GM12878 (cell line): ENCODE data around the gene ACOX1. TPM values are rescaled to one million over a fixed set of nuclear protein-coding genes. Genes with fewer than 3 reads are reported as not detected.

Experiments used
- ATAC-seq: fragments of 200-7000 bp; cut with Tn5 transposase; 3 replicates; pipeline ENCODE4 v1.9.1; 2020; ENCODE audit warnings: mild to moderate bottlenecking, moderate library complexity
- BruUV-seq: library from RNA; stranded (reverse); fragments of 400-500 nt; replicated peaks from 2 replicates; lab custom pipeline; 2021; lab: Mats Ljungman, UMichigan
- CTCF ChIA-PET: fragments of 300-600 bp; sonication (Branson Sonifier 250); formaldehyde crosslinking; extraction: SDS; loops from one replicate; lab custom pipeline; 2021; ENCODE audit warnings: inconsistent platforms; lab: Yijun Ruan, JAX
- POLR2A ChIA-PET: fragments of 350-600 bp; formaldehyde crosslinking; extraction: SDS; loops from one replicate; lab custom pipeline; 2021; ENCODE audit warnings: inconsistent platforms; lab: Charles Lee
- RAD21 ChIA-PET: fragments of 300-600 bp; sonication (Branson Sonifier 250); formaldehyde crosslinking; loops from one replicate; lab custom pipeline; 2023; ENCODE audit warnings: antibody characterized with exemption; ENCODE audit not compliant: unreplicated experiment; lab: Charles Lee
- SMC1A ChIA-PET: fragments of 300-600 bp; sonication (Branson Sonifier 250); formaldehyde crosslinking; loops from one replicate; lab custom pipeline; 2023; ENCODE audit not compliant: unreplicated experiment, uncharacterized antibody; lab: Charles Lee
- DNase-seq: peaks from one replicate; pipeline ENCODE4 v3.0.0-alpha.2; 2011; ENCODE audit warnings: low read depth, low spot score
- FAIRE-seq: peaks from 3 replicates; lab custom pipeline; 2011; peaks lifted over from hg19 to GRCh38; lab: Jason Lieb, UNC
- H2AFZ ChIP-seq: 2 replicates; pipeline ENCODE4 v1.6.0; 2011; ENCODE audit warnings: low read depth, low read length, control low read depth; ENCODE audit not compliant: control insufficient read depth
- H3K27ac ChIP-seq: 2 replicates; pipeline ENCODE4 v1.5.1; 2011; ENCODE audit warnings: control low read depth; ENCODE audit not compliant: control insufficient read depth, insufficient read depth
- H3K27me3 ChIP-seq, 2 experiments: replicated peaks in 1 of 2; 2 replicates each; pipeline versions ENCODE4 v1.6.0 to v1.6.1; 2011; ENCODE audit warnings: low read length in 1 of 2; ENCODE audit not compliant: control insufficient read depth in 2 of 2, insufficient read depth in 2 of 2
- H3K36me3 ChIP-seq, 2 experiments: 2 replicates each; pipeline ENCODE4 v1.5.1; 2011; ENCODE audit warnings: low read length in 1 of 2; ENCODE audit not compliant: control insufficient read depth in 2 of 2, insufficient read depth in 2 of 2
- H3K4me1 ChIP-seq: 2 replicates; pipeline ENCODE4 v1.6.1; 2011; ENCODE audit warnings: mild to moderate bottlenecking, low read length, moderate library complexity, mixed read lengths; ENCODE audit not compliant: control insufficient read depth, insufficient read depth
- H3K4me2 ChIP-seq: 2 replicates; pipeline ENCODE4 v1.6.0; 2011; ENCODE audit warnings: control low read depth; ENCODE audit not compliant: control insufficient read depth, insufficient read depth
- H3K4me3 ChIP-seq: fragments of 200-600 bp; sonication (generic); 2 replicates; pipeline ENCODE4 v1.5.1; 2016
- H3K79me2 ChIP-seq: 2 replicates; pipeline ENCODE4 v1.6.0; 2011; ENCODE audit warnings: low read length; ENCODE audit not compliant: control insufficient read depth, insufficient read depth
- H3K9ac ChIP-seq: 2 replicates; pipeline ENCODE4 v1.8.0; 2011; ENCODE audit warnings: low read length, control low read depth, mixed read lengths; ENCODE audit not compliant: control insufficient read depth, insufficient read depth
- H3K9me3 ChIP-seq: replicated peaks from 3 replicates; pipeline ENCODE4 v1.5.1; 2011; ENCODE audit warnings: mild to moderate bottlenecking, low read length; ENCODE audit not compliant: control insufficient read depth, insufficient read depth
- H4K20me1 ChIP-seq: 2 replicates; pipeline ENCODE4 v1.6.0; 2011; ENCODE audit not compliant: control insufficient read depth, insufficient read depth
- CBFB ChIP-seq: IDR thresholded peaks from 2 replicates; pipeline ENCODE4 v1.6.1; 2016; ENCODE audit warnings: antibody characterized with exemption, low read depth
- CEBPZ ChIP-seq: fragments of 150-350 bp; IDR thresholded peaks from 2 replicates; pipeline ENCODE4 v1.6.1; 2016; ENCODE audit warnings: low read depth, low read length
- FOXK2 ChIP-seq: fragments of 450-650 bp; IDR thresholded peaks from 2 replicates; pipeline ENCODE4 v1.6.1; 2017; ENCODE audit warnings: mild to moderate bottlenecking, moderate library complexity
- REST ChIP-seq: IDR thresholded peaks from 2 replicates; pipeline ENCODE4 v1.6.1; 2012; ENCODE audit warnings: mild to moderate bottlenecking, low read depth, low read length
- SRF ChIP-seq, 2 experiments: IDR thresholded peaks; 2 replicates each; pipeline ENCODE4 v1.6.1; 2011; ENCODE audit warnings: low read depth in 2 of 2, low read length in 2 of 2, mild to moderate bottlenecking in 1 of 2, moderate library complexity in 1 of 2
- TCF7 ChIP-seq: IDR thresholded peaks from 2 replicates; pipeline ENCODE4 v1.6.1; 2014; ENCODE audit warnings: antibody characterized with exemption, borderline replicate concordance
- ZBTB4 ChIP-seq: fragments of 450-650 bp; formaldehyde crosslinking; IDR thresholded peaks from 2 replicates; pipeline ENCODE4 v1.4.0; 2022; ENCODE audit warnings: mild to moderate bottlenecking, moderate library complexity
- WGBS: methylation state at CpG from one replicate; pipeline ENCODE4 v1.1.6; 2016; ENCODE audit warnings: low lambda C conversion rate; ENCODE audit not compliant: insufficient replicate concordance, insufficient coverage; ENCODE audit errors: missing lambda C conversion rate; 5-methylcytosine and 5-hydroxymethylcytosine counted together
- in situ Hi-C: fragments of 300-500 bp; cut with MboI; formaldehyde crosslinking; loops from 9 replicates; pipeline ENCODE4 v1.14.3; 2018; ENCODE audit warnings: mixed read lengths
- intact Hi-C: fragments of 100-400 bp; cut with micrococcal nuclease; formaldehyde crosslinking; loops from one replicate; pipeline ENCODE4 v1.14.2; 2022; ENCODE audit not compliant: unreplicated experiment
- polyA plus RNA-seq, 11 experiments: library from polyadenylated mRNA; depleted of rRNA in 4 of 11; unstranded in 6 of 11; stranded (reverse) in 5 of 11; fragments of >200 nt; fragmentation: Nextera tagmentation in 4 of 11; fragmentation: Illumina TruSeq in 1 of 11; extraction: Ambion mirVana in 4 of 11; extraction: Trizol in 1 of 11; gene quantifications; 1 replicate in 1 of 11; 2 replicates in 10 of 11; pipeline versions ENCODE4 v1.2.1 to v1.2.3, GENCODE V29; 2011 to 2016; ENCODE audit warnings: inconsistent platforms in 2 of 11, missing spikeins in 2 of 11, low read depth in 1 of 11
- total RNA-seq, 4 experiments: library from RNA; depleted of rRNA in 3 of 4; stranded (reverse); fragments of >200 nt in 3 of 4; fragmentation: Illumina TruSeq in 1 of 4; extraction: Trizol in 1 of 4; gene quantifications; 2 replicates each; pipeline versions ENCODE4 v1.2.1 to v1.2.3, GENCODE V29; 2013 to 2021

The ACOX1 gene
- total and polyA plus RNA-seq, 10 of the 15 experiments (the other 5 are each of a cell fraction or from before 2014, with no cell fraction given) = 6.5 to 26.2 (median 21.6) TPM

DNA sequence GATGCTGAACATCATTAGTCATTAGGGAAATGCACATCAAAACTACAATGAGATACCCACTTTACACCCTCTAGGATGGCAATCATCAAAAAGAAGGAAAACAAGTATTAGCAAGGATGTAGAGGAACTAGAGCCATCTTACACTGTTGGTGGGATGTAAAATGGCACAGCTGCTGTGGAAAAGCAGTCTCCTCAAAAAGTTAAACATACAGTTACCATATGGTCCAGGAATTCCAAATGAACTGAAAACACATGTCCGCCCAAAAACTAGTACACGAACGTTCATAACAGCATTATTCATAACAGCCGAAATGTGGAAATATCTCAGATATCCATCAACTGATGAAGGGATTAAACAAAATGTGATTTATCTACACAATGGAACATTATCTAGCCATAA lies 45.2 kb downstream of the ACOX1 start (continued):
- TF ChIP-seq REST = no peak

DNA sequence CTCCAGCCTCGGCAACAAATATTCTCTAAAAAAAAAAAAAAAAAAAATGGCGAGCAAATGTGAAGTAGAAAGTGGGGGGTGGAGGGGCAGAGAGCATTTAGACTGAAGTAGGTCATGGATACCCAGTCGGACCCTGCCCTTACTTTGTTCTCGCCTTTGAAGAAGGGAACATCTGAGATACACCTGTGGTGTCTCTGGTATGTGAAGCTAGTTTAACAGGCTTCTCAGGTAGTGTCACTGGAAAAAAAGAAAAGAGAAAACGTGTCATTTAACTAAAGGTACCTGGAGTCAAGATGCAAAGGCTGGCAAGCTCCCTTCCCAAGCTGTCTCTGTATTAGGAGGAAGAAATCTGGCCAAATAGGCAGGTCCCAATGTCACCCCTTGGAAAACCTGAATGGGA lies 46.1 kb downstream of the ACOX1 start:
- no peaks in the 10 kb centered on the region for H3K27me3 ChIP-seq
- intact Hi-C loops (no loop called here), in situ Hi-C loops (no loop called here)
- 64% methylated on average over 5 of the region's 5 CpGs for WGBS
- SMC1A ChIA-PET = no interaction called here
- no peaks in the 10 kb centered on the region for H3K79me2 ChIP-seq
- RAD21 ChIA-PET = no interaction called here
- no peaks in the 10 kb centered on the region for H3K4me1 ChIP-seq
- H3K4me2 ChIP-seq = no peak overlapping the region
- ATAC-seq = no peak
- DNase-seq = no peak
- H3K4me3 ChIP-seq = no peak overlapping the region
- no peak for TF ChIP-seq SRF (IDR thresholded peaks at IDR 0.05; ENCODE audit: low read depth in 2 of 2, low read length in 2 of 2)
- TF ChIP-seq ZBTB4 = no peak
- TF ChIP-seq CEBPZ = no peak
- TF ChIP-seq CBFB = no peak
- TF ChIP-seq FOXK2 = no peak
- no peak for TF ChIP-seq TCF7
- no peak overlapping the region for H3K27ac ChIP-seq
- no peak overlapping the region for H2AFZ ChIP-seq
- no peaks in the 10 kb centered on the region for H4K20me1 ChIP-seq
- CTCF ChIA-PET = no interaction called here
- no TSS peak for BruUV-seq
- no peak for FAIRE-seq
- no peaks in the 10 kb centered on the region for H3K9me3 ChIP-seq
- no peak overlapping the region for H3K9ac ChIP-seq
- H3K36me3 ChIP-seq = no peaks in the 10 kb centered on the region
- POLR2A ChIA-PET = no interaction called here
